Endometrium (tissue), 2 donors: ENCODE results near the gene TPGS1.

Experiments used
- FAIRE-seq: peaks from 2 replicates; lab custom pipeline; 2012; peaks lifted over from hg19 to GRCh38; lab: Jason Lieb, UNC
- donor health status: control.
- donor health status: control.

TPGS1 gene

GRCh38 chr19:495402-496111, 11.7 kb upstream of the TPGS1 start:
- FAIRE-seq: no peak

GRCh38 chr19:496112-496665, 11.1 kb upstream of the TPGS1 start, which contains the start of gene MADCAM1:
Gene MADCAM1, plus strand, starts transcription at chr19:496486. Its CDS starts 14 bp downstream, at chr19:496500.
- no peak for FAIRE-seq

DNA sequence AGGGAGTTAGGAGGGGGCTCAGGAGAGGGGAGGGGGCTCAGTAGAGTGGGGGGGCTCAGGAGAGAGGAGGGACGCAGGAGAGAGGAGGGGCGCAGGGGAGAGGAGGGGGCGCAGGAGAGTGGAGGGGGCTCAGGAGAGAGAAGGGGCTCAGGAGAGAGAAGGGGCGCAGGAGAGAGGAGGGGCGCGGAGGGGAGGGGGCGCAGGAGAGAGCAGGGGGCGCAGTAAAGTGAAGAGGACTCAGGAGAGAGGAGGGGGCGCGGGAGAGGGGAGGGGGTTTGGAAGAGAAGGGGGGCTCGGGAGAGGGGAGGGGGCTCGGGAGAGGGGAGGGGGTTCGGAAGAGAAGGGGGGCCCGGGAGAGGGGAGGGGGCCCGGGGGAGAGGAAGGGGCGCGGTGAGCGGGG, 10.3 kb upstream of the TPGS1 start:
- no peak for FAIRE-seq

- FAIRE-seq: no peak
These were observed 9.8 kb upstream of the TPGS1 start for GRCh38 chr19:497491-497868.

GRCh38 chr19:497869-498510, 9.3 kb upstream of the TPGS1 start:
- FAIRE-seq: no peak

DNA sequence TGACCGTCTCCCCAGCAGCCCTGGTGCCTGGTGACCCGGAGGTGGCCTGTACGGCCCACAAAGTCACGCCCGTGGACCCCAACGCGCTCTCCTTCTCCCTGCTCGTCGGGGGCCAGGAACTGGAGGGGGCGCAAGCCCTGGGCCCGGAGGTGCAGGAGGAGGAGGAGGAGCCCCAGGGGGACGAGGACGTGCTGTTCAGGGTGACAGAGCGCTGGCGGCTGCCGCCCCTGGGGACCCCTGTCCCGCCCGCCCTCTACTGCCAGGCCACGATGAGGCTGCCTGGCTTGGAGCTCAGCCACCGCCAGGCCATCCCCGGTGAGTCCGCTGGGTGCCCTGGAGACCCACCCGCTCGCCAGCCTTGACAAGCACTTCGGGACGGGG, 8.8 kb upstream of the TPGS1 start:
- FAIRE-seq: no peak

- FAIRE-seq: no peak
These were observed 8.2 kb upstream of the TPGS1 start for GRCh38 chr19:498977-499623.

DNA sequence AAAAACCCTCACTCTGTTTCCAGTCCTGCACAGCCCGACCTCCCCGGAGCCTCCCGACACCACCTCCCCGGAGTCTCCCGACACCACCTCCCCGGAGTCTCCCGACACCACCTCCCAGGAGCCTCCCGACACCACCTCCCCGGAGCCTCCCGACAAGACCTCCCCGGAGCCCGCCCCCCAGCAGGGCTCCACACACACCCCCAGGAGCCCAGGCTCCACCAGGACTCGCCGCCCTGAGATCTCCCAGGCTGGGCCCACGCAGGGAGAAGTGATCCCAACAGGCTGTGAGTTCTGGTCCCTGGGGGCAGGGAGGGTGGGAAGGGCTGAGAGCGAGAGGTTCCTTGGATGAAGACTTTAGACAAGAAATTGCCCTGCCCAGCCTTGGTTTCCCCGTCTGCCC, 5.7 kb upstream of the TPGS1 start:
- FAIRE-seq: no peak

- FAIRE-seq: no peak
These were observed 2.7 kb upstream of the TPGS1 start for GRCh38 chr19:504616-505015.

DNA sequence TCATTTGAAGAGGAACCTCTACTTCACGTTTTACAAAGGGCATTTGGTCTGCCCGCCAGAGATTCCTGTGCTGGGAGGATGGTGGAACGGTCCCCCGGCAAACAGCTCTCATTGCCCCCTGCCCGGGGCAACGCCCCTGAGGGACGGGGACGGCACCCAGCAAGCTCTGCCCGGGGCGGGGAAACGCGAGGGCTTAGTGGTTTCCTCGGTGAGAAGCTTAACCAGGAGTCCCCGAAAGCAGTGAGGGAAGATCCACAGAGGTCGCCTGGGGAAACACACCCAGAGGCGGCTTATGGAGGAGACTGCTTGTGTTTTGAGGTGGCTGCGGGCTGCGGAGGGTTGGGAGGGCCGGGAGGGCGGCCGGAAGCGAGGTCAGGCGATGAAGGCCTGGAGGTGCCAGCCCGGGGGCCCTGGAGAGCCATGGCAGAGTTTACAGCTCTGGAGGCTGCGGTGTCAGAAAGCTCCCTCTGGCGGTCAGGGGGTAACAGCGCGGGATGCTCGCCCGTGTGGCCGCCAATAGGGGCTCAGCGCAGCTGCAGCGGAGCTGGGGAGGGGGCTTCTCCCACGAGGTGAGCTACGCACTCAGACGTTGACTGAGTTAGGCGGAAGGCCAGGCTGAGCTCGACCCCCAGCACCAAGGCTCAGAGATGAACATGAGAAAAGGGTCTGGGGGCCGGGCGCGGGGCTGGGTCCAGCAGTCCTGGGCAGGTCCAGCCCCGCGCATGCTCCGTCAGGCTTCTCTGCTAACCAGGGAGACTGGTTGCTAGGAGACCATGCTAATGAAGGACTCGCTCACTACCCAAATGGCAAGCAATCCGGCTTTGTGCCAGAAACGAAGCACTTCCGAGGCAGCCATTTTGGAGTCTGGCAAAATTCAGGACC, 652 bp upstream of the TPGS1 start:
- FAIRE-seq: no peak

DNA sequence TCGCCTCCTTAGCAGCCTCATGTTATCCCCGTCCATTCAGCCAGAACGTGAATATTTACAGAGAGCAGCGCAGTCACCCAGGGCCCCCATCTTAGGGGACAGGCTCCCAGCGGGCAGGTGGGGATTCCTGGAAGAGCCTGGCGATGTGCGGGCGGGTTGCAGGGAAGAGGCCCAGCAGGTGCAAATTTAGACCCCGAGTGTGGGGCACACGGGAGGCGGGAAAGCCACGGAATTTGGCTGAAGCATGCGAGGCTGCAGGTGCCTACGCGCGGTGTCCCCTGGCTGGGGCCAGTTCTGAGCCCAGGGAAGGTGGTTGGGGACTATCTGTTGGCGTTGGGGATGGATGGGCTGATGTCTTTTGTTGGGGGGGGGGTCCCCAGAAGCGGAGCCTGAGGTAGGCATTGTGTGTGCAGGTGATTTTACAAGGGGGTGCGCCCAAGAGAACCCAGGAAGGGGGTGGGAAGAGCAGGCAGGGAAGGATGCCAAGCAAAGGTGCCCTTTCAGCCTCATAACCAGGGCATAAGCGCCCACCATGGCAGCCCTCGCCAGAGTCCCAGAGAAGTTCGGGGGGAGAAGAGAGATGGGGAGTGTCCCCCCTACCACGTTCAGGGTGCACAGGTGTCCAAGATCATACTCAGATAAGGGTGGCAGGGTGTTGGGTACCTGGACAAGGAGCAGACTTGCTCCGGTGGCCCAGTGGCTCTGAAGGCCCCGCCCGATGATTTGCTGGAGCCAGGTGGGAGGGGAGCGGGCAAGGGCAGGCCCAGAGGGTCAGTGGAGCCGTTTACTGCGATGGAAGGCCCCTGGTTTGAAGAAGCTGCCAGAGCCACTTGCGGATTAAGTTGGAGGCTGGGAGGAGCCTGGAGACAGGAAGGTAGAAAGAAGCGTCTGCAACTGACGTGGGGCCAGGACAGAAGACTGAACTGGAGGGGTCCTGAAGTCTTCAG, 1.2 kb downstream of the TPGS1 start:
- no peak for FAIRE-seq

- FAIRE-seq: no peak
These were observed 3.4 kb downstream of the TPGS1 start for GRCh38 chr19:510606-511100.

- FAIRE-seq: no peak
These were observed 4.0 kb downstream of the TPGS1 start for GRCh38 chr19:511101-511851.

GRCh38 chr19:512547-513365, 5.5 kb downstream of the TPGS1 start:
- FAIRE-seq: no peak

- FAIRE-seq: no peak
These were observed 6.3 kb downstream of the TPGS1 start for GRCh38 chr19:513368-514165.

- FAIRE-seq: no peak
These were observed 6.9 kb downstream of the TPGS1 start for GRCh38 chr19:514166-514663.

DNA sequence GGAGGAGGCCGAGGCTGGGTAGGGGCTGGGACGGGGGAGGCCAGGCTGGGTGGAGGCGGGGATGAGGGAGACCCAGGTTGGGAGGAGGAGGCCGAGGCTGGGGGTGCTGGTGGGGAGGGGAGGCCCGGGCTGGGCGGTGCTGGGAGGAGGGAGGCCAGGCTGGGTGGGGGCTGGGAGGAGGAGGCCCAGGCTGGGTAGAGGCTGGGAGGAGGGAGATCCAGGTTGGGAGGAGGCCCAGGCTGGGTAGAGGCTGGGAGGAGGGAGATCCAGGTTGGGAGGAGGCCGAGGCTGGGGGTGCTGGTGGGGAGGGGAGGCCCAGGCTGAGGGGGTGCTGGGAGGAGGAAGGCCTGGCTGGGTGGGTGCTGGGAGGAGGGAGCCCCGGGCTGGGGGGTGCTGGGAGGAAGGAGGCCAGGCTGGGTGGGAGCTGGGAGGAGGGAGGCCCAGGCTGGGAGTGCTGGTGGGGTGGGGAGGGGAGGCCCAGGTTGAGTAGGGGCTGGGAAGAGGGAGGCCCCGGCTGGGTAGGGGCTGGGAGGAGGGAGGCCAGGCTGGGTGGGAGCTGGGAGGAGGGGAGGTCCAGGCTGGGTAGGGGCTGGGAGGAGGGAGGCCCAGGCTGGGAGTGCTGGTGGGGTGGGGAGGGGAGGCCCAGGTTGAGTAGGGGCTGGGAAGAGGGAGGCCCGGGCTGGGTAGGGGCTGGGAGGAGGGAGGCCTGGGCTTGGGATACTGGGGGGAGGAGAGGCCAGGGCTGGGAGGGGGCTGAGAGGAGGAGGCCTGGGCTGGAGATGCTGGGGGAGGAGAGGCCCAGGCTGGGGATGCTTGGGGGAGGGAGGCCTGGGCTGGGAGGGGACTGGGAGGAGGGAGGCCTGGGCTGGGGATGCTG, 10.7 kb downstream of the TPGS1 start:
- FAIRE-seq: no peak
